ENCODE results near the gene AJM1.
"Not testable (repeated sequence)": the region's sequence is repeated elsewhere in the genome, so short reads cannot be mapped to it uniquely, and the experiment has no call there.

Gene AJM1

DNA sequence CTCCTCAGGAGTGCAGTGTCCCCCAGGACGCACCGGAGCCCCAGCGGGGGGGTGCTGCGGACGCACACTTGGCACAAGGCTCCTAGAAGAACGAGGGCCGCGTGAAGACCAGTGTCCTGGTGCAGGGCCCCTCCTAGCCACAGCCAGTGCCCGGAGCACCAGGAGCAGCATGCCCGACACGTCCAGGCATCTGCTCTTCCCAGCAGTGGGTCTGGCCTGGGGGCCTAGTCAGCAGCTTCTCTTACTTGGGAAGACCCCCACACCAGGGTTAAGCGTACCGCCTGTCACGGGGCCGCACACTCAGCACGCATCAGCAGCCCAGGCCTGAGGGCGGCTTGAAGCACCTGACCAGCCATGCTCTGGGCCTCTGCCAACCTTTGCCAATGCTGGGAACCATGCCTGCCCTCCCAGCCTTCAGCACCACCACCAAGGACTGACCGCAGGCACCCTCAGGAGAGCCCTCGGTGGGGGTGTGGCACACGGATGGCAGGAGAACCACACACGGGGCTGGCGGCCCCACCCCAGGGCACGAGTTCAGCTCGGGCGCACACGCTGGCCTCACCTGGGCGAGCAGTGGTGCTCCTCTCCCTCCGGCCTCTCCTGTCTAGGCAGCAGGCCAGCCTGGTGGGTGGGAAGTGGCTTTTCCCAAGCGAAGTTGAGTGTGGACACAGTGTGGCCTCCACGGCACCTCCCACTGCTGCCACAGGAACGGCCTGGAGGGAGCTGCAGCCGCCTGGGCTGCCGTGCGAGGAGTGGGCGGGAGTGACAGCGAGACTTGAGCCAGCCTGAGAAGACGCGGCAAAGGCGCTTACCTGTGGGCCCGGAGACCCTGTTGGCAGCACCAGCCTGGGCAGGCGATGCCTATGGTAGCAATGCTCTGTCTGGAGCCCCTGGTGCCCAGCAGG, 12.0 kb upstream of the AJM1 start:
- FAIRE-seq, result no peak
- DNase-seq (ENCODE audit: low spot score), result no peak

DNA sequence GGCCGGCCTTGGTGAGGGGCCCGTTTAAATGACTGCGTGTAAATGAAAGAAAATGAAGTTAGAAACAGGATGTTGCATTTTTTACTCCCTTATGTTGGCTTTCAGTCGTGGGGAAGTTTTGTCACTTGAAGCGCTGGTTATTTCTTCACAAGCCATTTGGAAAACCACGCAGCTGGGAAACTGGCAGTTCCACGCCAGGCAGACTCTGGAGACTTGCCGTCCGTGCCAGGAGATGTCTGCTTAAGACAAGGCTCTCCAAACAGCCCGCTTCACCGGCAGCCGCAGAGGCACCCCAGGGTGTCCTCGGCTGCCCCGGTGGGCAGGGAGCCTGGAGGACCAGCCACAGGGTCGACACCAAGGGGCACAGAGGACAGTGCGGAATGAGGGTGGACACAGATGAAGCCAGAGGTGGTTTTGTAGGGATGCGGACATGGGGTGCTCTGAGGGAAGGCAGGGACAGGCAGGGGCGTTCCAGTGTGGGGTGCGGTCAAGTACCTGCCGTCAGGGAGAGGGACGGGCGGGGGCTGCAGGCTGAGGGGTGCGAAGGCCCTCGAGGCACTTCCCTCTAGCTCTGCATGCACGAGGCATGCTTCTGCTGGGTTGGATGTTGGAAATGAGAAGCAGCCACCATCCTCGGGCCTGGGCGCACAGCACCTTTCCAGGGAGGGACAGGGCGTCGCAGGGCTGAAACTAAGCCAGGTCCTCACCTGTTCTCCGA, 11.1 kb upstream of the AJM1 start:
- FAIRE-seq, result no peak

DNA sequence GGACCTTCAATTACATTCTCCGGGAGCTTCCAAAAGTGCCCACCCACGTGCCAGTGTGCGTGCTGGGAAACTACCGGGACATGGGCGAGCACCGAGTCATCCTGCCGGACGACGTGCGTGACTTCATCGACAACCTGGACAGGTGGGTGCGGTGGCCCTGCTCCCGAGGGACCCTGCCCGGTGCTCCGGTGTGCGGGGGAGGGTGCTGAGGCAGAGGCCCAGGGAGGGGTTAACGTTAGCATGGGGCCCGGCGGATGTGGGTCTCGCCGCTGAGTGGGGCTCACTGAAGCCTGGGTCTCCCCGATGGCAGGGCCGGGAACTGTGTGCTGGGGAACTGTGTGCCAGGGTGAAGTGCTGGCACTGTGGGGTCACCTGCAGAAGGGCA, 10.6 kb upstream of the AJM1 start:
- FAIRE-seq (no peak), DNase-seq (ENCODE audit: low spot score) (no peak)

More for the DNA sequence above, 11.1 kb upstream of the AJM1 start:
- DNase-seq (ENCODE audit: low spot score), result no peak

DNA sequence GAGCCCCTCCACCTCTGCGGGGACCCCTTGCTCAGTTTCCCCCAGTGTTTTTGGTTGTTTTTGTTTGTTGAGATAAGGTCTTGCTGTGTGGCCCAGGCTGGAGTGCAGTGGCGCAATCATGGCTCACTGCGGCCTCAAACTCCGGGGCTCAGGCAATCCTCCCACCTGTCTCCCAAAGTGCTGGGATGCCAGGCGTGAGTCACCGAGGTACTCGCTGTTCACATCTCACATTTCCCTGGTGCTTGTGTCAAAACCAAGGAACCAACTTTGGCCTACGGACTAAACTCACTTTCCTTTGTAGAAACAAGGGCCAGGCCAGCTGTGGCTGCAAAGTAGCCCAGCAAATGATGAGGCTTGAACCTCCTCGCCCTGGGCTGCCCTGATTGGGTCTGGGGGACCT, 9.7 kb upstream of the AJM1 start:
- FAIRE-seq, result no peak

DNA sequence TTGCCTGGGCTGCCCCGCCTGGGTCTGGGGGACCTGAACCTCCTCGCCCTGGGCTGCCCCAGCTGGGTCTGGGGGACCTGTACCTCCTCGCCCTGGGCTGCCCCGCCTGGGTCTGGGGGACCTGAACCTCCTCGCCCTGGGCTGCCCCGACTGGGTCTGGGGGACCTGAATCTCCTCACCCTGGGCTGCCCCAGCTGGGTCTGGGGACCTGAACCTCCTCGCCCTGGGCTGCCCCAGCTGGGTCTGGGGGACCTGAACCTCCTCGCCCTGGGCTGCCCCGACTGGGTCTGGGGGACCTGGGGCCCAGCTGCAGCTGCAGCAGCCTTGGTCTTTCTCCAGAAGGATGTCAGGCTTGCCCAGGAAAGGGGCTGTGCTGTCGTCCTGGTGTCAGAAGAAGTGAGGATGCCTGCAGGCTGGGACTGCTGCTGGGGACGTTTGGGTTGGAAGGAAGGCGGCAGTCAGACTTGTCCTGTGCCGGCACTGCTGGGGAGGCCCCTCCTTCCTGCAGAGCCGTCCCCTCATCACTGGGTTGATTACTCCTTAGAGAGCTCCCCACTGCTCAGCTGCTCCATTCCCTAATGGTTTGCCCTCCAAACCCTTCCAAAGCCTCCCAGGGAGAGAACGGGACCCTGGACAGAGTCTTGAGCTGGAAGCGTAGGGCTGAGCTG, 8.8 kb upstream of the AJM1 start:
- not testable (repeated sequence) for FAIRE-seq; DNase-seq (ENCODE audit: low spot score)

More for the DNA sequence above, 9.7 kb upstream of the AJM1 start:
- no peak for DNase-seq (ENCODE audit: low spot score)

DNA sequence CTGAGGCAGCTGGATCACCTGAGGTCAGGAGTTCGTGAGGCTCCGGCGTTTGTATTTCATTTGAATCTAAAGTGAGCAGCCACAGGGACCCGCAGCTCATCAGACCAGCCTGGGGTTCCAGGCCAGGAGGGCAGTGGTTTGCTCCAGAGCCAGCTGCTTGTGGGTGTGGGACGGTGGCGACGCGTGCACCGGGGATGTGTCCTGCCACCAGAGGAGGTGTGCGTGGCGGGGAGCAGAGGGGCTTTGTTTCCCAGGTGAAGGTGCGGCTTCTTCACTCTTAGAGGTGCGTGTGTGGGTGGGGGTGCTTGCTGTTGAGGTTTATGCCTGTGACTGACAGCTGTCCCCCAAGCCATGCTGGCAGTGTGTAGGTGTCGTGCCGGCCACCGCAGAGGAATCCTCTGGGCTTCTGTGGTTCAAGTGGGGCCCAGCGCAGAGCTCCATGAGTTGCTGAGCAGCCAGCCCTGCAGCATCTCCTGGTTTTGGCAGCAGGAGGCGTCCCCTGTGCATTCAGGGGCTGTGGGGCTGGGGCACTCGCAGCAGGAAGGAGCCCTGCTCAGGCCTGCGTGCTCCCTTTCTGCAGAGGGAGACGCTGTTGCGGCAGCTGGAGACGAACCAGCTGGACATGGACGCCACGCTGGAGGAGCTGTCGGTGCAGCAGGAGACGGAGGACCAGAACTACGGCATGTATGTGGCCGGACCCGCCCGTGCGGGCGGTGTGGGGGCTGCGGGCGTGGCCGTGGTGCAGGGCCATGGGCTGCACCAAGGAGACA, 6.9 kb upstream of the AJM1 start:
- DNase-seq (ENCODE audit: low spot score) (no peak), FAIRE-seq (no peak)

DNA sequence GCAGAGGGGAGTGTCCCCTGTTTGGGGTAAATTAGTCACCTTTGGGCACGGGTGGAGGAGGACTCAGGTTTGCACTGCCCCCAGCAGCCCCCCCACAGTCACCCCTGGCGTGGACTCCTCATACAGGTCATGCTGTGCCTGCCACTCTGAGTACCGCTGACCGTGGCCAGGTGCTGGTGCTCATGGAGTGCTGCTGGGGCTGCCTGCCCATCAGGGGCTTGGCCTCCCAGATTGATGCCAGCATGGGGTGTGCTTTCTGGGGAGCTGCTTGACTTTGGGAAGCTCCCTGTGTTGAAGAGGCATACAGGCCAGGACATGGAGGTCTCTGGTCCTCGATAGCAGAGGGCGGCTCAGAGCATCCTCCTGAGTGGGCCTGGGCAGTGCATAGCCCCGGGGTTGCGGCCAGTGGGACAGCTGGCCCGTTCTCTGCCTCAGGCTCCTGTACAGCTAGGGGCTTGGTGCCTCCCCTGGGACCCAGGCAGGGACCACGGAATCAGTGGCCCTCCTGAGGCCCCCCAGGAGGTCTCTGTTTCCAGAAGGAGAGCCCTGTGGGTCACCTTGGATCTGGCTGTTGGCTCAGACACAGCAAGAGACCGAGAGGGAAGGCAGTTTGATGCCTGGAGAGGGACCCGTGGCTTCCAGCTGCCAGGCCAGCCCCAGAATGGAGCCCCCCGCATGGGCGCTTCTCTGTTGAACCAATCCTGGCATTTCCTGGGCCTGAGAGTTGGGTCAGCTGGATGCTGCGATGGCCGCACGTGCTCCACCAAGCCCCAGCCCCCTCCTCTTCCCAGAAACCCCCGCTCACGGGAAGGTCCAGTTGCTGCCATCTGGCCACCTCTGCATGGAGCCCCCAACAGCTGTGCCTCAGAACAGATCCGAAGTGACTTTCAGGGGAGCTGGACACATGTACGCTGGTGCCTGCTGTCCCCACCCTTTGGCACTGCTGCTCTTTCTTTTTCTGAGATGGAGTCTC, 6.1 kb upstream of the AJM1 start:
- FAIRE-seq (no peak), DNase-seq (ENCODE audit: low spot score) (no peak)

DNA sequence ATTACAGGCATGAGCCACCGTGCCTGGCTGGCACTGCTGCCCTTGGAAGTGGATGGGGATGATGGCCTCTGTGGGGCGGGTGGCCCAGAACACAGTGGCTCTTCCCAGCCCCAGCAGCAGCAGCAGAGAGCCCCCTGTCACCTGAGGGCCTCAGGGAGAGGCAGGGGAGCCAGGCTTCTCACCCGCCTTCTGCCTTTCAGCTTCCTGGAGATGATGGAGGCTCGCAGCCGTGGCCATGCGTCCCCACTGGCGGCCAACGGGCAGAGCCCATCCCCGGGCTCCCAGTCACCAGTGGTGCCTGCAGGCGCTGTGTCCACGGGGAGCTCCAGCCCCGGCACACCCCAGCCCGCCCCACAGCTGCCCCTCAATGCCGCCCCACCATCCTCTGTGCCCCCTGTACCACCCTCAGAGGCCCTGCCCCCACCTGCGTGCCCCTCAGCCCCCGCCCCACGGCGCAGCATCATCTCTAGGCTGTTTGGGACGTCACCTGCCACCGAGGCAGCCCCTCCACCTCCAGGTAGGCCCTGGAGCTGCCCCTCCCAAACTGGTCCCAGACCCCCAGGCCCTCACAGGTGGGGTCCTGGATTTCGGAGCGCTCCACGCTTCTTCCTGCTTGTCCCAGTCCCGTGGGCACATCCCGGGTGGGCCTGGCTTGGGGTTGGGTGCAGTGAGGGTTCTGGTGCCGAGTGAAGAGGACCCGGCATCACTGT, 5.0 kb upstream of the AJM1 start:
- FAIRE-seq, result no peak

DNA sequence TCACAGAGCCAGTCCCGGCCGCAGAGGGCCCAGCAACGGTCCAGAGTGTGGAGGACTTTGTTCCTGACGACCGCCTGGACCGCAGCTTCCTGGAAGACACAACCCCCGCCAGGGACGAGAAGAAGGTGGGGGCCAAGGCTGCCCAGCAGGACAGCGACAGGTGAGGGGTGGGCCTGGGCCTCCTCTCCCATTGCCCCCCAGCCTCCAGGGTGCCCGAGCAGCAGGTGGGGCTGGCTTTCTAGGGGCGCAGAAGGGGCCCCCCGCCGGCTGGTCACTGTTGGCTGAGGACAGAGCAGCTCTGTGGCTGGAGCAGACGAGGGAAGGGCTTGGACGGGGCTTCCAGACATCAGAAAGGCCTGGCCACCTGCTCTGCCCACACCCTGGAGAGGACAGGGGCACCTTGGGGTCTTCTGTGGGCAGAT, 4.4 kb upstream of the AJM1 start:
- FAIRE-seq; DNase-seq (ENCODE audit: low spot score): not testable (repeated sequence)

More for the DNA sequence above, 5.0 kb upstream of the AJM1 start:
- DNase-seq (ENCODE audit: low spot score), result no peak

DNA sequence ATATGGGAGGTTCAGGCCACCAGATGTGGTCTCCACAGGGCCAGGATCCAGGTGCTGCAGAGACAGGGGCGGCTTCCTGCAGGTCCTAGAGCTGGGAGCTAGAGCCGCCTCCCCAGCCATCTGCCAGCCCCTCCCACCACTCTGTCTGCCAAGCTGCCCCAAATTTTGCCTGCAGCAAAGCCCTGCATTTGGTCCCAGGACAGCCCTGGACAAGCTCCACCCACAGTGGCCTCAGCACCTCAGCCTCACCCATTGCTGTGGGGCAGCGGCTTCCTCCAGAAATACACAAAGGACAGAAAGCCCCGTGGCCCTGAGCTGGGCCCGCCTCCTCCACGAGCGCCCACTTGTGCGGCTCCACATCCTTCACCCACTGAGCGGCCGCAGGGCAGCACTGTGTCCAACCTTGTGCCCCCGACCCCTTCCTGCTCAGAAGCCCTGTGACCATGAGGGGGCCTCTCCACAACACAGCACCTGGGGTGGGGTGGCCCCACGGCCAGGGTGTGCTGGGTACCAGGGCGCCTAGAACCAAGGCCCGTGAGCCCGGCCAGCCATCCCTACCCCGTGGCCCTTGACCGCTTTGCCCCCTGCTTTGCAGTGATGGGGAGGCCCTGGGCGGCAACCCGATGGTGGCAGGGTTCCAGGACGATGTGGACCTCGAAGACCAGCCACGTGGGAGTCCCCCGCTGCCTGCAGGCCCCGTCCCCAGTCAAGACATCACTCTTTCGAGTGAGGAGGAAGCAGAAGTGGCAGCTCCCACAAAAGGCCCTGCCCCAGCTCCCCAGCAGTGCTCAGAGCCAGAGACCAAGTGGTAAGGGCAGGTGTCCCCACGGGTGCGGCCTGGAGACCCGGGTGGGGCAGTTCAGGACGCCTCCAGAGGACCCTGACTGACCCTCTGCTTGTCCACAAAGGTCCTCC, 3.7 kb upstream of the AJM1 start:
- no peak for DNase-seq (ENCODE audit: low spot score)
- no peak for FAIRE-seq

DNA sequence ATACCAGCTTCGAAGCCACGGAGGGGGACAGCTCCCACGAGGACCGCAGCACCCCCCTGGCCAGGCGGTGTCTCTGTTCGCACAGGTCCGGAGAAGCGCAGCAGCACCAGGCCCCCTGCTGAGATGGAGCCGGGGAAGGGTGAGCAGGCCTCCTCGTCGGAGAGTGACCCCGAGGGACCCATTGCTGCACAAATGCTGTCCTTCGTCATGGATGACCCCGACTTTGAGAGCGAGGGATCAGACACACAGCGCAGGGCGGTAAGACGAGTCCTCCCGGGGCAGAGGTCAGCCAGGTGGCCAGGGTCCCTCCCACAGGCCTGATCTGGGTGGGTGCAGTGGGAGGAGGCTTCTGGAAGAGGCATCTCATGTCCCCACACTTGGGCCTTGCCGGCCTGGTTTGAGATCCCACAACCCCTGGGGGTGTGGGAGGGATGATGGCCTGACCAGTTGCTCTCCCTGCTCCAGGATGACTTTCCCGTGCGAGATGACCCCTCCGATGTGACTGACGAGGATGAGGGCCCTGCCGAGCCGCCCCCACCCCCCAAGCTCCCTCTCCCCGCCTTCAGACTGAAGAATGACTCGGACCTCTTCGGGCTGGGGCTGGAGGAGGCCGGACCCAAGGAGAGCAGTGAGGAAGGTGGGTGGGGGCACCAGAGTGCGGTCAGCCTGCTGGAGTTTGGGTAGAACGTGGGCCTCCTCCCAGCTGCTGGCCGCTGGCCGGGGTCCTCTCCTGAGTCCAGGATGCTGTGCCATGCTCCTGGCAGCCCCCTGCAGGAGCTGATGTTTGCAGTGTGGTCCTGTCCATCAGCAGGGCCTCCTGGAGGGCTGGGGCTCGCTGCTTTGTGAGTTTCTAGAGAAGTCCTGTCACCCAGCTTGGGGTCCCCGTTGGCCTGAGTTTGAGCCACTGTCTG, 2.8 kb upstream of the AJM1 start:
- FAIRE-seq, result no peak
- no peak for DNase-seq (ENCODE audit: low spot score)

DNA sequence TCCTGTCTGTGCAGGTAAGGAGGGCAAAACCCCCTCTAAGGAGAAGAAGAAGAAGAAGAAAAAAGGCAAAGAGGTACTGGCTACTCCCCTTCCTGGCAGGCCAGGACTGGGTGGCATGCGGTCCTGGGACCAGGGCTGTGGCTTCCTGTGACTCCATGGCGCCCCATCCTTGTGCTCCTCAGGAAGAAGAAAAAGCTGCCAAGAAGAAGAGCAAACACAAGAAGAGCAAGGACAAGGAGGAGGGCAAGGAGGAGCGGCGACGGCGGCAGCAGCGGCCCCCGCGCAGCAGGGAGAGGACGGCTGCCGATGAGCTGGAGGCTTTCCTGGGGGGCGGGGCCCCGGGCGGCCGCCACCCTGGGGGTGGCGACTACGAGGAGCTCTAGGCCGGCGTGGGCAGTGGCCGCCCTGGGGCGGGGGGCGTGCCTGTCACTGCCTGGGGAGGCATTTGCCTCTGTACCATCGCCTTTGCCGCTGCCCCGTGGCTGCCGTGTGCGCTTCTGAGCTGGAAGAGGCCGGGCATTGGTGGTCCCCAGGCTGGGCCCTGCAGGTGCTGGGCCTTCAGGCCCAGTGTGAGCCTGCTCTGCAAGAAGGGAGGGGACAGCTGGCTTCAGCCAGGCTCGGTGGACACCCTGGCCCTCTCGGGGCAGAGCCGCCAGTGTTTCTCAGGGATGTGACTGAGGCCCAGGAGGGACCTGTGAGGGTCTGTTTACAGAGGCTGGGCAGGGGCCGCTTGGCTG, 2.0 kb upstream of the AJM1 start:
- no peak for FAIRE-seq
- no peak for DNase-seq (ENCODE audit: low spot score)

DNA sequence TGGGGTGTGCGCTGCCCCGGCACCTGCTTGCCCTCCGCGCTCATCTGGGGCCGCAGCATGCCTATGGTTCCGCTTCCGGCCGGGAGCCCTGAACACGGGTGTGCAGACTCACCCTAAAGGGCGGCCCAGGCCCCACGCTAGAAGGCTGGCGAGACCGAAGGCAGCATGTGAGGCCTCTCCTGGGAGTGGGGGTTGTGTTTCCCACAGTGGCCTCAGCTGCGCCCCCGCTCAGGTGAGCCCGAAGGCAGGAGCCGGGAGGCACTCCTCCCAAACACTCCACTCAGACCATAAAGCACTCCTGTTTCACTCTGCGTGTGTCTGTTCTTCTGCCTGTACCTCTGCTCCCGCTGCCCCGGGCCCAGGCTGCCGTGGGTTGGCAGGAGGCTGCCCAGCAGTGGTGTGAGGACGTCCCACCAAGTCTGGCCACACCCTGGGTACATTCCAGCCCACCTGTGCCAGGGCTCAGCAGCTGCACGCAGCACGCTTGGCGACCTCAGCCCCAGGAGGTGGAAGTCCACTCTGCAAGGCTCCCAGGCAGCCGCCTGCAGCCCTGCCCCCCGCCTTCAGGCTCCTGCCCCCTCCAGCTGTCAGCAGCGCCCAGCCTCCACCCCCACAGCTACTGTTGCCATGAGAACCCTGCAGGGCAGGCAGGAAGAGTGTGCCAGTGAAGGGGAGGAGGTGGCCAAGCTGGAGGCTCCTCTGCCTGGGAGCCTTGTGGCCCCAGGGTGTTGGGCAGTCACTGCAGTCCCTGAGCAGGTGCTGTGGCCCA, 1.2 kb upstream of the AJM1 start:
- FAIRE-seq (peak; percentile 69), DNase-seq (ENCODE audit: low spot score) (peak; percentile 84)

DNA sequence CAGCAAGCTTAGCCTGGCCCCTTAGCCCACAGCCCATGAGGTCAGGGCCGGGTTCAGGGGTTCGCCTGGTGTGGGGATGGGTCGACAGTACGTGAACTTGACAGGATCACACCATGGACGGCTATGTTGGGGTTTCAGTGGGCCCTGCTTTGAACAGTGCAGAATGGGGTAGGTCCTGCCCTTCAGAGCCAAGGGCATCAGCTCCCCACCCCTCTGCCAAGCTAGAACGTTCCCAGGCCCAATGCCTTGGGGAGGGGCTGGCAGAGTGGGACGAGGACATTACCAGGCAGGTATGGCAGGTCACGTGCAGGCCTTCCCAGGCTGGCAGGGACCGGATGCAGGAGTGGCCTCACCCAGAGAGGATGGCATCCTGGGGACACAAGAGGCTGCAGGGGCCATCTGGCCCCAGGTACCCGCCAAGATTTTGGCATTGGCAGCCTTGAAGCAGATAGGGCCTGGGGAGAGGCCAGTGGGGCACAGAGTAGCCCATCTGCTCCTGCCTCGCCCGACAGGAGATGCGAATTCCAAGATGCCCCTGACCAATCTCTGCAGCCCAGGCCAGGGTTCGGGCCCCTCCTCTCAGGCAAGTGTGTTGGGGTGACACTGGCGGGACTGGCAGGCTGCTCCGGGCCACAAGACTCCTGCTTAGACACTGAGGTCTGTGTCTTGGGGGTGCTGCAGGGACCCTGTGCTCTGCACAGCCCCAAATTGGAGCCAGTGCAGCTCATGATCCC, 465 bp upstream of the AJM1 start:
- FAIRE-seq, result not testable (repeated sequence)
- DNase-seq (ENCODE audit: low spot score), result peak; percentile 22

DNA sequence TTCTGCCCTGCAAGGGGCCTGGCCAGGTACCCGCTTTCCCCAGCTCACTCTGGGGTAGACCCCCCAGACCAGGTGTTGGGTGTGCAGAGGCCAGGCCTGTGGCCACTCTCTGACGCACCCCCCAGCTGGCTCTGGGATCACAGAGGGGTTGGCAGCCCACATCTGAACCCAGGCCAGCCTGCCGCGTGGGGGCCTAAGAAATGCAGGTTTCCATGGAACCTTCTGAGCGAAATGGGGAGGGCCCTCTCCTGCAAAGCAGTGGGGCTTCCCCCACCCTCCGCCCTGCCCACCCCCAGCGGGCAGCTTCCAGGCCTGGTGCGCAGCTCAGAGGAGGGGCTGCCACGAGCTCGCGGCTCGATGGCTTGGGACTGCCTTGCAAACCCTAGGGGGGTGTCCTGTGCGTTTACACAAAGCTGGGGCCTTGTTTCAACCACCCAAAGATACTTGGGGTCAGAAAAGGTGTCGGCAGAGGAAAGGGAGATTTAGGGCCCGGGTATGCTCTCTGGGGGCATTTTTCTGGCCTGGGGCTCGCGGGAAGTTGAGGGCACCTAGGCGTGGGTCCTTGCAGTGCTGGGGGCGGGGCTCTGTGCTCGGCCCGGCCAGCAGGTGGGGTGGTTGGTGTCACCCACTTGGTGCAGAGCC, 1.0 kb downstream of the AJM1 start:
- FAIRE-seq; DNase-seq (ENCODE audit: low spot score): not testable (repeated sequence)

Data from RCC 7860 (cell line).